GM21526 (cell line): ENCODE results near the gene ITGA6.

Experiments
- ATAC-seq: cut with Tn5 transposase; IDR thresholded peaks from one replicate; pipeline ENCODE4 v1.9.1; 2021; ENCODE audit warnings: moderate library complexity; ENCODE audit not compliant: unreplicated experiment, low FRiP score

Gene ITGA6

GRCh38 chr2:172439509-172439860, 12.1 kb downstream of the ITGA6 start:
- ATAC-seq = no peak

DNA sequence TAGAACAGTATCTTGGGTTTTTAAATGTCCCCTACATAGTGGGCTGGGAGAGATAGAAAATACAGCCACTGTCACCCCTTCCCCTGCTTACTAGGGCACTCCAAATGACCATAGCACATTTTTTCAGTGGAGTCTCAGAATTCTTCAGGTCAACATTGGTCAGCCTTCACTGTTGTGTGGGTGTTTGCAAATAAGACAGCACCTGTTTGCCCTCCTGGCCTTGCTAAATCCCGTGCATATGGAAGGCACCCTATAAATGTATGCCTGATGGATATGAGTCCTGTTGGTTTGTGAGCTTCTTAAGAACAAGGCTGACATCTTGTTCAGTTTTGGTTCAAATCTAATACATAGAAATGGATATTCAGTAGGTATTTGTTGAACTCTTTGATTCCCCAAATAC, 12.5 kb downstream of the ITGA6 start:
- ATAC-seq = no peak

DNA sequence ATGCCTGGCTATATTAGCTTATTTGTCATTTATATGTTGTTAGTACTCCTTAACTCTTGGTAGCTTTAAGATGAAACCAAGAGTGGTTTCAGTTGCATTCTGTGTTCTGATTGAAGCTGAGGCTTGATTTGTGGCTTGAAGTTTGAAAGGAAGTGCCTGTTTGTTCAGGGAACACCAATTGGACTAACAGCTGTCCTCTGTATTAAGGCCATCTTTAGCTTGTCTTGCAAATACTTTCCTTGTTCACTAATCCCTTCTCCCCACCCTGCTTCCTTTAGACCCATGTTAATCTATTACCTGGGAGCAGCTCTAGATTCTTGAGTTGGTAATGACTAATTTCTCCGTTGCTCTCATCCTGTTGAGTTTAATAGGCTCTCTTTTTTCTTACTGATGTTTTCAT, 13.4 kb downstream of the ITGA6 start:
- ATAC-seq = no peak

DNA sequence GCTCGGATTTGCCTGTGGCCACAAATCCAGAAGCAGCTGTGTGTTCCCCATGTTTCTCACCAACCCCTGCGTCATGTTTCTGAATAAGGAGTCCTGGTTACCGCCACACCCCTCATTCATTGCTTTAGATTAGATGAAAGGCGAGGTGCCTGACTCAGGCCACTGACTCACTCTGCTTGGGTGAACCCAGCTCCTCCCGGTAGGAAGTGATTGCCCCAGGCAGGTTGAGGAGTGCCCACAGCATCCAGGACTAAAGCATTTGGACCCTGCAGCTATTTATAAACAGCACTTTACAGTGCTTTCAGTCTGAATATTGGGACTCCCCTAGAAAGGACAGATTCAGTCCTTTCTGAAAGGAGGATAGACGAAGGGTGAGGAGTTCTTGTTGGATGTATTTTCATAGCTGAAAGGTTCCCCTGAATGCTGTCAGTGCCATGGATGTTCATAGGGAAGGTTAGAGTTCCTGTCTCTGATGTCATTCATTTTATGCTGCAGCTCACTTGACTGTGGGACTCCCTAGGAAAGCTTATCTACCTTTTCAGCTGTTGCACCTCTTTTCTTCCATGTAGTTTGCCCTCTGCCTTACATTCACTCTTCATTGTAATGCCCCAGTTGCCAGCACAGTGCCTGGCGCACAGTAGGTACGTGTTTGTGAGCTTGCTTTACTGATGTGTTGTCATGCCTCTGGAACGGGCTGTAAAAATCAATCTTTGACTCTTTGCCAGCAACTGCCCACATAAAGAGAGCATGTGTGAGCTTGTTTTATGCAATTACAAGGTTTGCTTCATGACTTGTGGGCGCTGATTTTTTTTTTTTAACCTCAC, 14.9 kb downstream of the ITGA6 start:
- no peak for ATAC-seq

GRCh38 chr2:172445851-172446250, 18.5 kb downstream of the ITGA6 start:
- no peak for ATAC-seq

DNA sequence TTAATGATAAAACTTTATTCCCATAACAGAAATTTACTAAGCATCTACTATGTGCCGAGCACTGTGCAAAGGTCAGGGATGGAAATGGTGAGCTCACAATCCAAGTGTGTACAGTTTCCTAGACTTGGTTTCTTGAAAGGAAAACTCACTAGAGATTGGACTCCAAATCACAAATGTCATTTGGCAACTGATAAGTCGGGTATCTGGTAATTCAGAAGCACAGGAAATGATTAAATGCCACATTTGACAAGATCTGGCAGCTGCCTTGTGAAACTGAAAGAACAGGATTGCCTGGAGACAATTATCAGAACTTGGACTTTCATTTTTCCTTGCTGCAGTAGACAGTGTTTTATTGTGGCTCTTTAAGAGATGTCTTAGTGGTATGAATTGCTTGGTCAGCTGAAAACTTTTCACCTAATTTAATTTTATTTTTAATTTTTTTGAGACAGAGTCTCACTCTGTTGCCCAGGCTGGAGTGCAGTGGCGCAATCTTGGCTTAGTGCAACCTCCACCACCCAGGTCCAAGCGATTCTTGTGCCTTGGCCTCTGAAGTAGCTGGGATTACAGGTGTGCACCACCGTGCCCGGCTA, 19.2 kb downstream of the ITGA6 start:
- ATAC-seq = no peak

GRCh38 chr2:172447811-172448493, 20.6 kb downstream of the ITGA6 start:
- ATAC-seq = no peak

- ATAC-seq = no peak
These were observed 21.3 kb downstream of the ITGA6 start for GRCh38 chr2:172448544-172449267.

DNA sequence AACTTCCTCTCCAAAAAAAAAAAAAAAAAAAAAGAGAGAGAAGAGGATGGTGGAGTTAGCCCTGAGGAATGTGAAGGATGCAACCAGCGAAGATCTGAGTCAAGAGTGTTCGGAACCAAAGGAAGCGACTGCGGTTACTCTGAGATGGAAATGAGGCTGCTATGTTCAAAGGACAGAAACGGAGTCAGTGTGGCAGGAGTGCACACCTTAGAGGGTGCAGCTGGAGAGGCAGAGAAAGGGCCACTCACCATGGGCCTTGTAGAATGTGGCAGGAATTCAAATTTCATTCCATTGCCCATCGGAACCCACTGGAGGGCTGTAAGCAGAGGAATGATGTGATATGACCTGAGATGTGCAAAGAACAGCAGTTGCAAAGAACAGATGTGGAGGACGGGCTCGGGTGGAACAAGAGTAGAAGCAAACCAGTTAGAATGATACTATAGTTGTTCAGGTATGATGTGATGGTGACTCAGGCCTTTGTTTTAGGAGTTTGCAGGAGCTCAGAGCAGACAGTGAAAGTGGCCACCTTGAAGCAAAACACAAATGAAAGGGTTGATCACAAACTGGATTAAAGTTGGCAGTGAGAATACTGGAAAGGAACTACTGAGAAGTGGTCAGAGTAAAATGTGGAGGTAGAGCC, 22.6 kb downstream of the ITGA6 start:
- ATAC-seq = no peak

- no peak for ATAC-seq
These were observed 24.5 kb downstream of the ITGA6 start for GRCh38 chr2:172451923-172452322.

GRCh38 chr2:172452845-172453244, 25.5 kb downstream of the ITGA6 start:
- ATAC-seq = no peak

DNA sequence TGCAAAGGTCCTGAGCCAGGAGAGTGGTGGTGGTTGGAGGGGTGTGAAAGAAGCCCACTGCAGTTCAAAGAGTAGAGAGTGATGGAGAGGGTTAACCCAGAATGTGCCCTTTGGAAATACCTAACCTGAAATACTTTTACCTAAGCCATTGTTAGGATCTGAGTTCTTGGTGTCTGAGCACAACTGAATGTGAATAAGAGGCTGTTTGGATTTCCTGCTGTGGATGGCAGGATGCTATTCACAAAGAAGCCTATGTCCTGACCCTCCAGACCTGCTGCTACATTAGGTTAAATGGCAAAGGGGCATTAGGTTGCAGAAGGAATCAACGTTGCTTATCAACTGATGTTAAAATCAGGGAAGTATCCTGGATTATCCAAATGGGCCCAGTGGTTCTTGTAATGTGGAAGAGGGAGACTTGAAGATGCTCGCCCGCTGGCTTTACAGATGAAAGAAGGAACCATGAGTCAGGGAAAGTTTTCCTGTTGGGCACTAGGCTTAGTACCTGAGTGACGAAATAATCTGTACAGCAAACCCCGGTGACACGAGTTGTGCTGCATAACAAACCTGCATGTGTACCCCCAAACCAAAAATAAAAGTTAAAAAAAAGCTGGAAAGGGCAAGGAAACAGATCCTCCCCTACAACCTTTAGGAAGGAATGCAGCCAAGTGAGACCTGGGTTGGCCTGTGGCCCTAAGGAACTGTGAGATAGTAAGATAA, 27.2 kb downstream of the ITGA6 start:
- no peak for ATAC-seq

DNA sequence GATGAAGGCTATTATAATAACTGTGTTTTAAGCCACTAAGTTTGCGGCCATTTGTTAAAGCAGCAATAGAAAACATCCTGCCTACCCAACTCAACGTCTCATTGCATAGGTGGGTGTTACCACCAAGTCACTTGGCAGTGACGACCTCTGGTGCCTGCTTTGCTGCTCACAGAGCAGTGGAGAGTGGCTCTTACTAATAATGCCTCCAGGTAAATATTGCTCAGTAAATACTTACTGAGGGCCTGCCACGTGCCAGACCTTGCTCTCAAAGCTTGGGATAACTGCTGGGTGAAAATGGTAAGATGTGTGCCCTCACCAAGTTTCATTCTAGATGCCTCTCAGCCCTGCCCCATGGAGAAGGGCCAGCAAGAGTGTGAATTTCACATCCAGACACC, 27.7 kb downstream of the ITGA6 start:
- ATAC-seq = no peak

DNA sequence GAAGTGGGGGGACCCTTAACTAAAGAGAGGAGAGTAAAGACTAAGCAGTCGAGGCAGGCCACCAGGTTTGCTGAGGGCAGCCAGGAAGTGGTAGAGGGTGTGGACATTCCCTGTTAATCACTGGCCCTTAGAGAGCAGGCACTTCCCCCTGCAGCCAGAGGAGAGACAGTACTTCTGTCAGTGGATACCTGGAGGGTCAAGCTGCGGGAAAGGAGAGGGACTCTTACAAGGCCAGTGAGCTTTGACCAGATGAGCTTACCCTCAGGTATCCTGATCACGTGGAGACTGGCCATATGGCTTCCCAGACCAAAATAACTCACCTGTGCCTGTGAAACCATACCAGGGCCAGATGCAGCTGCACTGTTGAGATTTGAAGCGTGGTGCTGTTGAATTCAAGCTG, 28.6 kb downstream of the ITGA6 start:
- no peak for ATAC-seq

DNA sequence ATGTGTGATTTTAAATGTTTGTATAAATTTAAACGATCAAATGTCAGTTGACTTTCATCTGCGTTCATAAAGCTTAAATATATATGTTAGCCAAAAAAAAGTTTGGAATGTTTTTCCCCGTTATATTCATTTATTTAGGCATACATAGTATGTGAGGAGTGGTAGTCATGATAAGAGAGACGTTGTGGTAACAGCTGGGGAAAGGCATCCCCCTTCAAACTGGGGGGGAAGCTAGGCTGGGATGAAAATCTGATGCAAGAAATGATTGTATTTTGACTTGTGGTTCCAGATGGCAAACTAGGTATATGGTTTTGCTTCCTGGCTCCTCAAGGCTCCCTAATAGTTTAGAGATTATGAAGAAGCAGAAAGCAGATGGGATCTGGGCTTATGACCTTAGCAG, 30.1 kb downstream of the ITGA6 start:
- no peak for ATAC-seq

GRCh38 chr2:172458561-172459124, 31.3 kb downstream of the ITGA6 start:
- ATAC-seq = no peak

GRCh38 chr2:172460780-172461201, 33.4 kb downstream of the ITGA6 start:
- no peak for ATAC-seq

DNA sequence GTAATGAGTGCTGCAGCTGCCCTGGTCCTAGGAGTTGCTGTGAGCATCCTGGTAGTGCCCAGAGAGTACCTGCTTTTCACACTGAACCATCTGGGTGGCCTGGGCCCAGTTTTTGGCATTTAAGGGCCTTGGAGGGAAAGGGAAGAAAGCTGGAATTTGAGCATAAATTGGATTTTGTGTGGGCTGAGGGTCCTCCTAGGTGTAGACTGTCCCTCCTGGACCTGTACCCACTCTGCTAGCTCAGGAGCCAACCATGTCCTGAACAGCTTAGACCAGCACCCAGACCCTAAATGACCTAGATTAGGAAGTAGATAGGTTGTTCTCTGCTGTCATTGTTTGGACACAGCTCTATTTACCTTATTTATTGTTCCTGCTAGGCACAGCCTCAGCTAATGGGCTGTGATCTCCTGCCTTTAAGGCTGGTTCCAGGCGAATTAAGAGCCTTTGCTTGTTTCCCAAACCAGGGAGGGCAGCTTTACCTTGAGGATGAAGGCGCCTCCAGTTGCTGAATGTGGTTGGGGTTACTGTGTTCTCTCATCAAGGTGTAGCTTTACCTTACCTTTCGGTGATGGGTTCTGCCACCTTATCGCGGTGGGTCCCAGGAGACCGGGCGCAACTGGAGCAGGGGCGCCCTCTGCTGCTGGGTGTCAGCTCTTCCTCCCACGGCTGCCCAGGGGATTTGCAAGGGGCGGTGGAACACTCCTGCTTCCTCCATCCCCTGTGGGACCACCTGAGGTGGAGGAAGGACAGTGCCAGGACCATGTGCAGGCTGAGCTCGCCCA, 34.4 kb downstream of the ITGA6 start:
- ATAC-seq = no peak

GRCh38 chr2:172462373-172462848, 35.0 kb downstream of the ITGA6 start:
- ATAC-seq = no peak
